HFFc6 (cell line): ENCODE data around the gene MLN. TPM values are rescaled to one million over a fixed set of nuclear protein-coding genes. Genes with fewer than 3 reads are reported as not detected.

Experiments
- DNase-seq: peaks from one replicate; pipeline ENCODE4 v3.0.0-alpha.2; 2018
- H3K27ac Mint-ChIP-seq: 2 replicates; pipeline ENCODE4 v1.8.0; 2020; ENCODE audit warnings: mild to moderate bottlenecking, mixed read lengths
- H3K27me3 Mint-ChIP-seq: 2 replicates; pipeline ENCODE4 v1.8.0; 2021; ENCODE audit warnings: mild to moderate bottlenecking, moderate library complexity, mixed read lengths; ENCODE audit not compliant: insufficient read depth
- H3K36me3 Mint-ChIP-seq: 2 replicates; pipeline ENCODE4 v1.8.0; 2021; ENCODE audit warnings: low read depth, mixed read lengths
- H3K4me1 Mint-ChIP-seq: 2 replicates; pipeline ENCODE4 v1.8.0; 2020; ENCODE audit warnings: low read depth, mixed read lengths
- H3K4me3 Mint-ChIP-seq: 2 replicates; pipeline ENCODE4 v1.8.0; 2020; ENCODE audit warnings: mild to moderate bottlenecking, moderate library complexity, mixed read lengths
- H3K9me3 Mint-ChIP-seq: 2 replicates; pipeline ENCODE4 v1.8.0; 2020; ENCODE audit warnings: mild to moderate bottlenecking, mixed read lengths
- total RNA-seq, 6 experiments: library from RNA; stranded (reverse); fragmentation: NEBNext Ultra II Directional; extraction: Animal tissue kit (Norgen Biotek cat#: 25700); gene quantifications; 2 replicates in 1 of 6; 3 replicates in 5 of 6; pipeline ENCODE4 v1.2.3, GENCODE V29; 2021
- TF ChIP-seq, protein P1 (sequence below): fragments of 200-600 bp; sonication (generic); IDR thresholded peaks from 2 replicates; pipeline ENCODE4 v1.5.0; 2021; ENCODE audit warnings: antibody characterized with exemption, mild to moderate bottlenecking

The MLN gene
- total RNA-seq, 6 experiments from 2014 or later = not detected

DNA sequence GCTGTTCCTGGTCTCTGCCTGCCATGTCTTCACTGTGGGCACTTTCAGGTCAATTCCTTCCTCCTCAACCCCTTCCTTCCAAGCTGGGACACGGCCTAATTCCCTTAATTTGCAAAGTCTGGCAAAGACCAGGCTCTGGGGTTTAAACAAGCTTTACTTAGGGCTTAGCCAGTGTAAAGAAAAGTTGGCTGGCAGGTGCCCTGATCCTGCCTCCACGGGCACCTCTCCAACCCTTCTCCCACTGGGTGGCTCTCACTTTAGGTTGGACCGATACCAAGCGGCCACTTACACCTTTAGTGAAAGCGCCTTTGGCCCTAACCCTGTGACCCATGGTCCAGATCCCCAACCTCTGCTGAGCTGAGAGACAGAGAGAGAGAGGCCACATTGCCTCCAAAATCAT, 13.7 kb upstream of the MLN start:
- DNase-seq = no peak
- TF ChIP-seq, protein P1, sequence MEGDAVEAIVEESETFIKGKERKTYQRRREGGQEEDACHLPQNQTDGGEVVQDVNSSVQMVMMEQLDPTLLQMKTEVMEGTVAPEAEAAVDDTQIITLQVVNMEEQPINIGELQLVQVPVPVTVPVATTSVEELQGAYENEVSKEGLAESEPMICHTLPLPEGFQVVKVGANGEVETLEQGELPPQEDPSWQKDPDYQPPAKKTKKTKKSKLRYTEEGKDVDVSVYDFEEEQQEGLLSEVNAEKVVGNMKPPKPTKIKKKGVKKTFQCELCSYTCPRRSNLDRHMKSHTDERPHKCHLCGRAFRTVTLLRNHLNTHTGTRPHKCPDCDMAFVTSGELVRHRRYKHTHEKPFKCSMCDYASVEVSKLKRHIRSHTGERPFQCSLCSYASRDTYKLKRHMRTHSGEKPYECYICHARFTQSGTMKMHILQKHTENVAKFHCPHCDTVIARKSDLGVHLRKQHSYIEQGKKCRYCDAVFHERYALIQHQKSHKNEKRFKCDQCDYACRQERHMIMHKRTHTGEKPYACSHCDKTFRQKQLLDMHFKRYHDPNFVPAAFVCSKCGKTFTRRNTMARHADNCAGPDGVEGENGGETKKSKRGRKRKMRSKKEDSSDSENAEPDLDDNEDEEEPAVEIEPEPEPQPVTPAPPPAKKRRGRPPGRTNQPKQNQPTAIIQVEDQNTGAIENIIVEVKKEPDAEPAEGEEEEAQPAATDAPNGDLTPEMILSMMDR = no peak
- no peaks in the 10 kb centered on the region for H3K36me3 Mint-ChIP-seq
- no peaks in the 10 kb centered on the region for H3K4me1 Mint-ChIP-seq
- no peak overlapping the region for H3K27ac Mint-ChIP-seq
- no peaks in the 10 kb centered on the region for H3K9me3 Mint-ChIP-seq
- peaks cover 33% of the 10 kb centered on the region for H3K27me3 Mint-ChIP-seq
- no peak overlapping the region for H3K4me3 Mint-ChIP-seq

DNA sequence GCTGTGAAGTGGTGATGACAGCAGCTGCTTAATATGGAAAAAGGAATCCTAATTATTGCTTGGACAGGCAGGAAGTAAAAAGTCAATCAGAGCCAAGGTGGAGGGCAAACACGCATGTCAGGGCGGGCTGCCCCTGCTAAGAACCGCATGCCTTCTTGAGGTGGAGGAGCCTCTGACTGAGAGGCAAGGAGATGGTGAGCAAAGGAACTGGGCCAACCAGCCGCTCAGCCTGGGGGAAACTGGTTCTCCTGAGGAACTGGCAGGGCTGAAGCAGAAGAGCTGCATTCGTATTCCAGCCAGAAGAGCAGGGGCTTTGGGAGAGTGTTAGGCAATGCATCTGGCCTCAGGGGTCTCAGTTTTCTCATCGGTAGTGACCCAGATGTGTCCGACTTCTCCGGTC, 13.1 kb upstream of the MLN start:
- TF ChIP-seq, protein P1 = no peak
- H3K4me1 Mint-ChIP-seq = no peaks in the 10 kb centered on the region
- H3K36me3 Mint-ChIP-seq = no peaks in the 10 kb centered on the region
- no peak overlapping the region for H3K4me3 Mint-ChIP-seq
- DNase-seq = no peak
- H3K27ac Mint-ChIP-seq = no peak overlapping the region
- H3K27me3 Mint-ChIP-seq = peaks cover 27% of the 10 kb centered on the region
- H3K9me3 Mint-ChIP-seq = no peaks in the 10 kb centered on the region

DNA sequence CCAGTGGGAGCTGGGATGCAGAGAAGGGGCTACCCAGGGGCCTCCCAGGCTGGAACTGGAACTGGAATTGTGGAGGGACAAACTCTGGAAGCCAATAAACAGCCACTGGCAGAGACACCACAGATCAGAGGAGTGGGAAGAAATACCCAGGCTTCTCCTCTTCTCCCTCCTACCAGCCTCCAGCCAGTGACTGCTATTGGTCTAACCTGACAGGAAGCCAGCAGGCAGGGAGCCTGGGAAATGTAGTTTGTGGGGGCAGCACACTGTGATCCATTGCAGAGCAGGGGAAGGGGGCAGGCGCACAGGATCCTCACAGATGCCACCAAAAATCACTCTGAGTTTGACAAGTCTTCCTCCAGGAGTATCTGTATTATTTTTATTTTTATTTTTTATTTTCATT, 12.1 kb upstream of the MLN start:
- no peaks in the 10 kb centered on the region for H3K9me3 Mint-ChIP-seq
- no peaks in the 10 kb centered on the region for H3K4me1 Mint-ChIP-seq
- no peaks in the 10 kb centered on the region for H3K36me3 Mint-ChIP-seq
- peaks cover 25% of the 10 kb centered on the region for H3K27me3 Mint-ChIP-seq
- DNase-seq = no peak
- H3K4me3 Mint-ChIP-seq = no peak overlapping the region
- H3K27ac Mint-ChIP-seq = no peak overlapping the region
- TF ChIP-seq, protein P1 = no peak

DNA sequence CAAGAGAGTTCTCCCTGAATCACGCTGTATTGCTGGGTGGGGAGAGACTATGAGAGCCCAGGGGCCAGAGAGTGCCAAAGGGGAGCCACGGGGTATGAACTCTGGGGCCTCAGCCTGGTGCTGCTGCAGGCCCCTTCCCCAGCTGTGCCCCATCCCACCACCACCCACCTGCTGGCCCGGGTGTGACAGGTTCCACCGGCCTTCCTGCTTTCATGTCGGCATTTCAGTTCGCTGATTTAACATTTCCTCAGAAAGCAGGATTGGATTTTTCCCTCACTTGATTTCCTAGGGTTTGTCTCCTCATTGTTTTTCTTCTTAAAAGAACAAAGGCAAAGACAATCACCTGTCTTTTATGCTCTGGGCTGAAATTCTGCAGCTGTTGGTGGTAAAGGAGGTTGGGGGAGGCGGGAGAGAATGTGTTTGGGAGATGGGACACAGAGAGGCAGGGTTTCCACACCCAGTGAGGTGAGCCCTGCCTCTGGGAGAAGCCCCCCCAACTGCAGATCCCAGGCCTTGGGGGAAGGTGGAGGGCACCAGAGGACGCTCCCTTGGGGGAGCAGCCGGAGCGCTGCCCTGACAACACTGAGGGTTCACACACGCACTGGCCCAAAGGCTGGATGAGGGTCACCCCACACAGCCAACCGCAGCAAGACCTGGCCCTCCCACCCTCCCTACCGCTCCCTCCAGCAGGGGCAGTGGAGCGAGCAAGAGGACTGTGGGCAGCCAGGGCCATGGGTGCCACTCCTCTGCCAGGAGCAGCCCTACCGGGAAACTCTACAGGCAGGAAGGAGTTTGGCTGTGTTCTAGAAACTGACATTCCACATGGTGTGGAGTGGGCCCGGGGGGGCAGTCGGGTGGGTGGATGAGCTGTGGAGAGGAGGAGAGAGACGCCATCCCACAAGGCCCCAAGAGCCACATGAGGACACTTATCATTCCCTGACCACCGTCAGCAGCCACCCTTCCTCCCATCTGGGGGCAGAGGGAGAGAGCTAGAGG, 10.5 kb upstream of the MLN start:
- DNase-seq = no peak
- TF ChIP-seq, protein P1 = no peak
- Mint-ChIP-seq H3K4me1 (no peaks in the 10 kb centered on the region), H3K36me3 (no peaks in the 10 kb centered on the region), H3K9me3 (no peaks in the 10 kb centered on the region), H3K27ac (no peak overlapping the region), H3K27me3 (peaks cover 27% of the 10 kb centered on the region), H3K4me3 (no peak overlapping the region)

DNA sequence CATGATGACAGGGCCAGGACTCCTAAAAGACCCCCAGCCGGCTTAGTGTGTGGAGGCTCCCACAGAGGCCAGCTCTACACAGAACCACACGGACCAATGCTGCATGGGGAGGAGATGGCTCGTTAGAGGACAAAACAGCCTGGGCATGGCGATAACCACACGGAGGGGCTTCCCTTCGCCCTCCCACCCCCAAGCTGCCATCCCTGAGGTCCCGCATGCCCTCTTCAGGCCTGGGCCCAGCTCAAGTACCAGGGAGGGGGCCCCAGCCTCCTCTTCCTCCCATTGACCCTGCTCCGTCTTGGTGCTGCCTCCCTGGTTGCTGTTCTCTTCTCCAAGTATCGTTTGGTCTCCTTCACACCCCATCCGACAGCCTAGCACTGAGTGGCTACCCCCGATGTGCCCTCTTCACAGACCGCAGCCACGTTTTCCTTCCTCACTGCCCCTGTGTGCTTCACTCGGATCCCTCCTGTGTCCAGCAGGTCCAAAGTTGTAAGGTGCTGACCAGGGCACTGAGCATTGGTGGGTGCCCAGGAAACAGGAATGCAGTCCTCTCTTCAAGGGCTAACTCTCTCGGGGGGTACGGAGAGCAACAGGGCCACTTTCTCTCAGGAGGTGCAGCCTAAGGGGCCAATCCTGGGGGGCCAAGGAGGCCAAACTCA, 9.6 kb upstream of the MLN start:
- Mint-ChIP-seq H3K4me3 (no peak overlapping the region), H3K9me3 (no peaks in the 10 kb centered on the region), H3K27me3 (peaks cover 26% of the 10 kb centered on the region), H3K4me1 (no peaks in the 10 kb centered on the region), H3K27ac (no peak overlapping the region), H3K36me3 (no peaks in the 10 kb centered on the region)
- DNase-seq = no peak
- TF ChIP-seq, protein P1 = no peak
